ENCODE measurements around the gene KLHL3.

KLHL3 gene

GRCh38 chr5:137672881-137673280 lies 63.0 kb downstream of the KLHL3 start:
- in situ Hi-C loops (cut with MboI; ENCODE audit: low sequenced_read_pairs), result no loop called here

GRCh38 chr5:137672001-137672400 lies 63.9 kb downstream of the KLHL3 start:
- in situ Hi-C loops (cut with MboI; ENCODE audit: low sequenced_read_pairs), result no loop called here

- in situ Hi-C loops (cut with MboI; ENCODE audit: low sequenced_read_pairs), result no loop called here
Observed at GRCh38 chr5:137669811-137670210, 66.1 kb downstream of the KLHL3 start.

DNA sequence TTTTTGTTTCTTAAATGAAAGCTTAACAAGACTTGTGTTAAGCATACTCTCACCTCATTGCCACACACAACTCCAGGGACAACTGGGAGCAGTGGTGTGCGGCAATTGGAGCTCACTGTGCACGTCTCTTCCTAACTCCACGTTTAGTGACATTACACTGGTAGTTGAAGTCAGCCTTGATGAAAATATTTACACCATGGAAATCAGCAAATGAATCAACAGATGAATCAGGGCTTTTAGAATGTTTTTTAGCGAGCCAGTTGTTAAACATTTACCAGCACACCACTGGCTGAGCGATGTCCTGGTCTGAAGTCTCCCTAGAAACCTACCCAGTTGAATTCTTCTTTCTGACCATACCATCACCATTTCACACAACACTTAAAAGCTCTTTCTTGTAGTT lies 67.3 kb downstream of the KLHL3 start:
- in situ Hi-C loops (cut with MboI; ENCODE audit: low sequenced_read_pairs), result no loop called here

DNA sequence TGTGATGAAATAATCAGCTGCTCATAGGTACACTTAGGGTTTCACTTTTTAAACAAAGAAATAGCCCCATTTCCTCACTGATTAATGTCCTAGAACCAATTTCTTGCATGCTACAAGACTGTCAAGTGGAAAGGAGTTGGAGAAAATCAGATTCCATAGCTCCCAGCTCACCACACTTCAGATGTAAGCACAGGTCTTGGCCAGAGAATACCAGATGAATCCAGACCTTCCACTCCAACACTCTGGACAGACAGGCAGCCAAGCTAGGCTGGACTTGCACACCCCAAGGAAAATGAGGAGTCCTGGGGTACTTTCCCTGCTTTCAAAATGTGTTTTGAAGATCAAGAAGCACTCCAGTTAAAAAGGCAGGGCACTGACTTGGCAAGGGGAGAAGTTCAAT lies 68.5 kb downstream of the KLHL3 start:
- in situ Hi-C loops (cut with MboI; ENCODE audit: low sequenced_read_pairs), result no loop called here

DNA sequence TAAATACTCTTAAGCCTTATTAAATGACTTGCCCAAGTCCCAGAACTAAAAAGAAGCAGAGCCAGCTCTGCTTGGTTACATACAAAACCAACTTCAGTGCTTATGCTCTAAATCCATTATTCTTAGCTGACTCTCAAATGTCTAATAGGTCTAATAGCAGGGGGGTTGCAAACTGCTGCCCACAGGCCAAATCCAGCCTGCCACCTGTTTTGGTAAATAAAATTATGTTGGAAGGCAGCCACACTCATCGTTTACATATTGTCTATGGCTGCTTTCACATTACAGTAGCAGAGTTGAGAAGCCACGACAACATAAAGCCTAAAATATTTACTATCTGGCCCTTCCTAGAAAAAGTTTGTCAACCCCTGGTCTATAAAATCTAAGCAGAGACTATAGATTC lies 69.0 kb downstream of the KLHL3 start:
- in situ Hi-C loops (cut with MboI; ENCODE audit: low sequenced_read_pairs), result no loop called here

GRCh38 chr5:137666461-137666850 lies 69.4 kb downstream of the KLHL3 start:
- in situ Hi-C loops (cut with MboI; ENCODE audit: low sequenced_read_pairs), result no loop called here

GRCh38 chr5:137665678-137666460 lies 70.0 kb downstream of the KLHL3 start:
- in situ Hi-C loops (cut with MboI; ENCODE audit: low sequenced_read_pairs), result no loop called here

DNA sequence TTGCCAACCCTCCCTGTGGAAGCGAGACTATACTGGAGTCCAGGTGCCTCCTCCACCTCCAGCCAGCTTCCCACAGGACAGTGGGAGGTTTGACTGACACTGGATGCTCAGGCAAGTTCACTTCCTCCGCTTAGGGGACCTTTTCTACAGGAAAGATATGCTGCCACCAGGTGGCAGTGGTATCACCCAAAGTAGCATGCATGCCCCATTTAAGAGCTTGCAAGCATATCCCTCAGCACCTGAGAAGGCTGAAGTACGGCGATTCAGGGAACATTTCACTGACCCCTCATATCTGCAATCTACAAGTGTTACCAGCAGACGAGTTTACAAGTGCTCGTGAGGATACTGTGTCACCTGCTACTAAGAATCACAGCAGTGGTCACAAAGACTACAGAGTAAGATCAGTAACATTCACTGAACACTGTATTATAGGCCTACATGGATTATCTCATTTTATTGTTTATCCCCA lies 75.5 kb downstream of the KLHL3 start:
- in situ Hi-C loops (cut with MboI; ENCODE audit: low sequenced_read_pairs), result no loop called here

- in situ Hi-C loops (cut with MboI; ENCODE audit: low sequenced_read_pairs), result no loop called here
Observed at GRCh38 chr5:137659209-137659608, 76.7 kb downstream of the KLHL3 start.

DNA sequence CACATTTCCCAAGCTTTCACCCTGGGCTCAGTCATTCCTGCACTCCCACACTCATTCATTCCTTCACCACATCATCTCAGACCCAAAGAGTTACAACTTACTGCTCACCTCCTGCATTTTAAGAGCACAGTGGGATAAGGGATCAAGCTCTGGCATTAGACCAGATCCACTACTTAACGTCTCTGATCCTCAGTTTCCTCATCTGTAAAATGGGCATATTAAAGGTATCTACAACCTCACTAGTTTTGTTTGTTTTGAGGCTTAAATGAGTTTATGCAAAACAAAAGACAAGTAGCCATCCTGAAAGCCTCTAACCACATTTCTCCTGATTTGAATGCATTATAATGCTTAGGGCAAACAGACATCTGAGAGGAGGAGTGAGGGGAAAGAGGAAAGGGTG lies 77.6 kb downstream of the KLHL3 start:
- in situ Hi-C loops (cut with MboI; ENCODE audit: low sequenced_read_pairs), result no loop called here

GRCh38 chr5:137657073-137657472 lies 78.8 kb downstream of the KLHL3 start:
- in situ Hi-C loops (cut with MboI; ENCODE audit: low sequenced_read_pairs), result no loop called here

- in situ Hi-C loops (cut with MboI; ENCODE audit: low sequenced_read_pairs), result no loop called here
Observed at GRCh38 chr5:137656558-137656957, 79.3 kb downstream of the KLHL3 start.

DNA sequence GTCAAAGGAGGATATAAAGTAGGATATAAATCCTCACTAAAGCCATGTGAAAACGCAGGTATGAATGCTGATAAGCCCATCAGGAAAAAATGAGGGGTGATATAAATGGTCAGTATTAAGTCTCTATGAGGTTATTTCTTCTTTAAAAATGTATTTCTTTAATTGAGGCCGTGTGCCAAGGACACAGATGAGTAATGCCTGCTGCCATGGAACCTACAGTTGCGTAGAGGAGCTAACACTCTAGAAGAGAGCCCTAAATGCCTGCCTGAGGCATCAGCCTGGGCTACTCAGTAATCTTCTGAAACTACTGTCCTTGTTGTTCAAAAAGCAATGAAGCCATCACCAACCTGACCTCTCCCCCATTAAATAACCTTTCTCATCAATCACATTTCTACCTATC lies 84.9 kb downstream of the KLHL3 start:
- in situ Hi-C loops (cut with MboI; ENCODE audit: low sequenced_read_pairs), result no loop called here

GRCh38 chr5:137649228-137649935 lies 86.5 kb downstream of the KLHL3 start:
- in situ Hi-C loops (cut with MboI; ENCODE audit: low sequenced_read_pairs), result loop anchor here (25.0 kb wide), 1 partner anchor 88 kb away; the partner anchor contains the start of gene KLHL3

DNA sequence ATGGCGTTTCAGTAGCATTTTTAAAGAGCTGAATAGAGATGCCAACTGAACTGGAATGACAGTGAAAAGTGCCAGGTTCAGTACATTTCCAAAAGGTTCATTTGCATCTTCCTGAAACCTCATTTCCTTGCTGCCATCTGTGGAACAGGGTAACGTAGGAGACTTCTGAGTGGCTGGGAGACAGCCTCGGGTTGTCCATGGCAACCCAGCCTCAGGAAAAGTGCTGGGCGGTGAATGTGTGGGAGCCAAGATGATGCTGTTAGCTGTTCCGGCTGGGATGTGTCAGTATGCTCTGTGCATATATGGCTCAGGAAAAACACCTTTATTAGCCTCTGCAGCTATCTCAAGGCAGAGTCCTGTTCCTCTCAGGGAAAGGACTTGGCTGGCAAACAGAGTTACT lies 87.5 kb downstream of the KLHL3 start:
- in situ Hi-C loops (cut with MboI; ENCODE audit: low sequenced_read_pairs), result loop anchor here (25.0 kb wide), 1 partner anchor 89 kb away; the partner anchor contains the start of gene KLHL3

GRCh38 chr5:137647401-137647800 lies 88.5 kb downstream of the KLHL3 start:
- in situ Hi-C loops (cut with MboI; ENCODE audit: low sequenced_read_pairs), result loop anchor here (25.0 kb wide), 1 partner anchor 90 kb away; the partner anchor contains the start of gene KLHL3

DNA sequence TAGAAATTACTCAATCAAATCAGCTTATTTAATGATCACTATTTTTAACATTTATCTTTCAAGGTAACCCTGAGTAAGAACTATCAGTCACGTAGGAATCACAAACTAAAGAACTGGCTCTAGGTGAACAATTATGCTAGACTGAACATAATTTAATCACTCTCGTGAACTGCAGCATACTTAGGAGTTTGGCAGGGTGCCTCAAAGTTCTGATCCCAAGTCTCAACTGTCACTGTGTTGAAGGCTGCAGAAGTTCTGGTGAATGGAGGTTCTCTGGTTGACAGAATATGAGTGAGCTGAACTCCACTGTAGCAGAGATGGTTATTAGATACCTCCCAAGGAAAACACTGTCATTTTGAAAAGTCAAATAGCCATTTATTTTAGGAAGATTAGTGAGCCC lies 89.1 kb downstream of the KLHL3 start:
- in situ Hi-C loops (cut with MboI; ENCODE audit: low sequenced_read_pairs), result loop anchor here (25.0 kb wide), 1 partner anchor 91 kb away; the partner anchor contains the start of gene KLHL3

DNA sequence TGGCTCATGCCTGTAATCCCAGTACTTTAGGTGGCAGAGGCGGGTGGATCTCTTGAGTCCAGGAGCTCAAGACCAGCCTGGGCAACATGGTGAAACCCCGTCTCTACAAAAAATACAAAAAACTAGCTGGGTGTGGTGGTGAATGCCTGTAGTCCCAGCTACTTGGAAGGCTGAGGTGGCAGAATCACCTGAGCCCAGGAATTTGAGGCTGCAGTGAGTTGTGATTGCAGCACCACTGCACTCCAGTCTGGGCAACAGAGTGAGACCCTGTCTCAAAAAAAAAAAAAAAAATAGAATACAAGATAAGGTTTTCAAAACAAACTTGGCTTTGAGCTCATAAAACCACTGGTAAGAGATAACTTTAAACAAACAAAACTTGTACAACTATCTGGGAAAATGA lies 92.8 kb downstream of the KLHL3 start:
- in situ Hi-C loops (cut with MboI; ENCODE audit: low sequenced_read_pairs), result loop anchor here (25.0 kb wide), 1 partner anchor 94 kb away; the partner anchor contains the start of gene KLHL3

DNA sequence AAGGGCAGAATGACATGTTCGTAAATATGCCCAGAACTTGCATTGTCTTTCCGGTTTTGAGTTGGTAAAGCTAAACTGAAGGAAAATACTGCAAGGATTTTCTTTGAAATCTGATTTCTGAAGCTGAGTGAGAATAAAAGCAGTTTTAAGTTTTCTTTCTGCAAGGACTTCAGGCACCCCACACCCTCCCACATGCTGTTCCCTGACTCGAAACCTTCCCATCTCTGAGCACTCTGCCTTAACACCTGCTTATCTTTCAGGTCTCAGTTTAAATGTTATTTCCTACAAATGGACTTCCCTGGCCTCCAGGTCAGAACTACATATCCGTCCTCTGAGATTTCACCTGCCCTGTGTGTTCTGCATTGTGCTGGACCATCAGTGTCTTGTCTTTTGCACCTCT lies 93.8 kb downstream of the KLHL3 start:
- in situ Hi-C loops (cut with MboI; ENCODE audit: low sequenced_read_pairs), result loop anchor here (25.0 kb wide), 1 partner anchor 95 kb away; the partner anchor contains the start of gene KLHL3

DNA sequence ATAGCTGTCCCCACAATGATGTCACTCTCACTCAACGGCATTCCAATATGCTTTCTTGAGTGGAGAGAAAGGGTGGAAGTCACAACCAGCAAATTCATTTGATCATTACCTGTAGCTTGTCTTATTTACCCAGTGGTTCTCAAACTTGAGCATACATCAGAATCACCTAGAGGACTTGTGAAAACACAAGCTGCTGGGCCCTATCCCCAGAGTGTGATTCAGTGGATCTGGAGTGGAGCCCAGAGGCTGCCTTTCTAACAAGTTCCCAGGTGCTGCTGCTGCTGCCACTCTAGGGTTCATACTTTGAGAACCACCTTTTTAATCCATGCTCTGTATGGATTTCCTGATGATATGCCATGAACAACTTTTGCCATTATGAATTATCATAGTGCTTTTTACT lies 94.7 kb downstream of the KLHL3 start:
- in situ Hi-C loops (cut with MboI; ENCODE audit: low sequenced_read_pairs), result loop anchor here (25.0 kb wide), 1 partner anchor 96 kb away; the partner anchor contains the start of gene KLHL3

GRCh38 chr5:137639645-137640044 lies 96.2 kb downstream of the KLHL3 start:
- in situ Hi-C loops (cut with MboI; ENCODE audit: low sequenced_read_pairs), result loop anchor here (25.0 kb wide), 1 partner anchor 98 kb away; the partner anchor contains the start of gene KLHL3

Data from HL-60/S4 treated with phorbol 12-myristate 13-acetate at 8.2 ng/mL for 4 days and 3 days (cell line).